GM12874 (cell line): ENCODE measurements around the gene GGTA1.

ENCODE experiments used
- TF ChIP-seq, protein P1 (sequence below): IDR thresholded peaks from 2 replicates; pipeline ENCODE4 v1.5.1; 2011; ENCODE audit warnings: low read depth, mild to moderate bottlenecking, control low read depth, low read length, moderate library complexity; ENCODE audit not compliant: insufficient read depth

The GGTA1 gene

DNA sequence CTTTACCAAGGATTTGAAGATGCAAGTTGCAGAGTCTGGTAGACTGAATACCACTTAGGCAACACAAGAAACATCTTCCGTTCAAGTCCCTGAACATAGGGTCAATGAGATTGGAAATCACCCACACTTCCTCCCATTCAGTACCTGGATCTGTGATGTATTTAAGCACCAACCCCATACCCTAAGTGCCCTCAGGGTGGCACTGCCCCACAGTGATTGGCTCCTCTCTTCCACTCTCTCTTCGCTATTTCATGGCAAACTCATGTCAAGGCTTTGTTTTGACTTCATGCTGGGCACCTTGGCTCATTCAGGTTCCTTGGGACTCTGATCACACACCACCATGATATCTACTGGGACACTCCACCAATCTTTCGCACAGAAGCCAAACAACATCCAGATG is 53.7 kb downstream of the GGTA1 start:
- TF ChIP-seq, protein P1, sequence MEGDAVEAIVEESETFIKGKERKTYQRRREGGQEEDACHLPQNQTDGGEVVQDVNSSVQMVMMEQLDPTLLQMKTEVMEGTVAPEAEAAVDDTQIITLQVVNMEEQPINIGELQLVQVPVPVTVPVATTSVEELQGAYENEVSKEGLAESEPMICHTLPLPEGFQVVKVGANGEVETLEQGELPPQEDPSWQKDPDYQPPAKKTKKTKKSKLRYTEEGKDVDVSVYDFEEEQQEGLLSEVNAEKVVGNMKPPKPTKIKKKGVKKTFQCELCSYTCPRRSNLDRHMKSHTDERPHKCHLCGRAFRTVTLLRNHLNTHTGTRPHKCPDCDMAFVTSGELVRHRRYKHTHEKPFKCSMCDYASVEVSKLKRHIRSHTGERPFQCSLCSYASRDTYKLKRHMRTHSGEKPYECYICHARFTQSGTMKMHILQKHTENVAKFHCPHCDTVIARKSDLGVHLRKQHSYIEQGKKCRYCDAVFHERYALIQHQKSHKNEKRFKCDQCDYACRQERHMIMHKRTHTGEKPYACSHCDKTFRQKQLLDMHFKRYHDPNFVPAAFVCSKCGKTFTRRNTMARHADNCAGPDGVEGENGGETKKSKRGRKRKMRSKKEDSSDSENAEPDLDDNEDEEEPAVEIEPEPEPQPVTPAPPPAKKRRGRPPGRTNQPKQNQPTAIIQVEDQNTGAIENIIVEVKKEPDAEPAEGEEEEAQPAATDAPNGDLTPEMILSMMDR = no peak

DNA sequence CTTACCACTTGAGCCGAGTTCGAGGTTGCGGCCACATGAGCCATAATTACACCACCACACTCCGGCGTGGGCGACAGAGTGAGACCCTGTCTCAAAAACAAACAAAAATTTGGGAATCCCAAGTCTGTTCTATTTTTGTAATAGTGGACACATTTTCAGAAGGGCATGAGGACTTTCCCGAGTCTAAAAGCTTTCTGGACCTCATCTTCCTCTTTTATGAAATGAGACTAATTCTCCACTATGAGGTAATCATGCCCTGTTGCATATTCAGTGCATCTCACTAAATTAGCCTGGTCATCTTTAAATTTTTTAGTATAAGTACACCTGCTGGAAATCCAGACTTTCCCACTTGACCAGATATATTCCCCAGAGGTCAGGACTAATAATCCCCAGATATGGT is 55.7 kb downstream of the GGTA1 start:
- TF ChIP-seq, protein P1 = no peak

DNA sequence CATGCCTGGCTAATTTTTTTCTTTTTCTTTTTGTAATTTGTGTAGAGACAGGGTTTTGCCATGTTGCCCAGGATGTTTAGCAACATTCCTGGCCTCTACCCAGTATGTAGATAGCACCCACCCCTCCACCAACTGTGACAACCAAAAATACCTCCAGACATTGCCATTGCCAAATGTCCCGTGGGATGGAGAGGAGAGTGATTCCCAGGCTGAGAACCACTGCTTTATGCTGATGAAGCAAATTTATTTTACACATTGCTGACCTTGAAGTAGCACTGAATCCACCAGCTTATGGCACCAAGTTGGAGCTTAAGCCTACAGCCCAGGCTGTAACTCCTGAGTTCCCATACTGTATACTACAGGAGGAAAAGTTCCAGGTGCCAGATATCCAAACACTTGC is 58.5 kb downstream of the GGTA1 start:
- TF ChIP-seq, protein P1 = no peak

DNA sequence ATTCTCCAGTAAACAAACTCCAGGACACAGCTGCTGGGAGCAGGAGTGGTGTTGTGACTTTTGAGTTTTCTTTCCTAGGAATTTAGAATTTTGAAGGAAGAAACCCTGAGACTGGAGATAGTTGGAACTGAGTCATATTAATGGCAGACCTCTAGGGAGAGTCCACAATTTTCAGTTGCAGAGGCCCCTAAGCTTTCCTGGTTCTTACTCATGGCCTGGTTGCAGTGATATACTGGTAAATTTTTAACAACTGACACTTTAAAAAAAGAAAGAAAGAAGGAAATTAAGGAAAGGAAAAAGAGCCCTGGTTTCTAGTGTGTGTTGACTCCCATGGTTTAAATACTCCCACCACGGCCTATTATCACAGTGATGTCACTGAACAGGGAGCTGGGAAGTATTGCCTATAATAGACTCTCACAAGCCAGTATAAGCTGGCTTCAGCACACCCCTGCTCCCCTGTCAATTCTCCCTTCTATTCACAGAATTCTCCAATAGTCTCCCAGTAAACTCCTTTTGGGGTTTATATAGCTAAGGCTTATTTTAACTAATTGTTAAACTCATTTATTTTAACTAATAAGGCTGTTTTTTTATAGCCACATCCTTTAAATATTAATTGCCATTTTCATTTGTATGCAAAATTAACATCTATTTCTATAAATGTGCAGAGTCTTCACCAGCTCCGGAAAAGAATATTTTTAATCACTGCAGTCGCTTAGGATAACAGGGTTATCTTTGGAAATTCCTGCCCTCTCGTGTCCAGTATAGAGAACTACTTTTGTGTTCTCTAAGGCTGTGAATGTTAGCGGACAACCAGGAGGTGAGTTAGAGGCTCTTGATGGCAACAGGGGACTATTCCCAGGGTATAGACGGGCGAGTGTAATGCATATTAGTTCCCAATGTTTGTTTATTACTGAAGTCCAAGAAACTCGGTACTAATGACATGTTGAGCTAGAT is 59.7 kb downstream of the GGTA1 start:
- TF ChIP-seq, protein P1 = no peak

DNA sequence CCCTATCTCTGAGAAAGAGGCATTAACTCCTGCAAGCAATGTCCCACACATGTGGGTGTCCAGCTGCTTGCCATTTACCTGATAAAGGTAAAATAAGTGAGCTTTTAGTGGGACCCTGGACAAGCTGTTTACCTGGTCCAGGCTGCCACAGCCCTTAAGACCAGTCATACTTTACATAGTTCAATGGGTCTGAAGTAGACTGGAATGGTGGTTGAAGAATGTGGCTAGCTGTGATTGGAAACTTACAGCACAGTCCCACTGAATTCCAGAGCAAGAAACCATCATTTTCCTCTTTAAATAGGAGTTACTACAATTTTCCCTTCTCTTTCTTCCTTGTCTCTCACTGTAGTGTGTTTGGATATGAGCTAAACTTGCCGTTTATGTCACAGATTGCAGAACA is 60.6 kb downstream of the GGTA1 start:
- TF ChIP-seq, protein P1 = no peak

DNA sequence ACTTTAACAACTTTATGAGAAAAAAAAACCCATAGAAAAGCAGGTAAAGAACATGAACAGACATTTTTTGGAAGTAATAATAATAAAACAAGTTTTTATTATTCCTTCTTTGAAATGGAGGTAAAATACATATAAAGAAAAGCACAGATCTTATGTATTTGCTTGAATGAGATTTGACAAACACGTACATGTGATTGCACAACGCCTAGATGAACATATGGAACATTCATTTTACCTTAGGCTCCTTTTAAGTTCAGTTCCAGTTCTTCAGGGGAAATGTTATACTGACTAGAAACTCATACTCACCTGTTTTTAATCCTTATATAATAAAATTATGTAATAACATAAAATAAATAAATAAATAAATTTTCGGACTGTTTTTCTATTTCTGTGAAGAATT is 61.8 kb downstream of the GGTA1 start:
- TF ChIP-seq, protein P1 = no peak

DNA sequence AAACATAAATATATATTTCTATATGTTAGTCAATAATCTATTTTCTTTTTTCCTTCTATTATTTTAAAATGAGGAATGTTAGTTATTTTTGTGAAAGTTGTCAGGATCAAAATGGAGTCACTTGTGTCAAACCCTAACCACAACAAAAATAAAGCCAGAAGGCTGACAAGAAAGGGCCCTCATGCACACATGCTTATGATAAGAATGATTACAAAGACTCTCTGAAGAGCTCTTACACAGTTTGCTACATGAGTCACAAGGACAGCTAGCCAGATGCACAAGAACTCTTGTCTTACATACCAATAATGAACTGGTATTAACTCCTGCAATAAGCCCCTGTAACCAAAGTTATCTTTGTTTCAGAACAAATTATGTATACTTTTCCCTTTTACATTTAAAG is 64.7 kb downstream of the GGTA1 start:
- TF ChIP-seq, protein P1 = no peak
